Heart left ventricle (tissue), 16 donors: ENCODE data around the gene IDH2. TPM values are rescaled to one million over a fixed set of nuclear protein-coding genes. Genes with fewer than 3 reads are reported as not detected.
A peak's percentile ranks its signal among the peaks of the same experiment; 100 is the strongest.

Experiments
- ATAC-seq, 4 donors: fragments of 200-7000 bp; cut with Tn5 transposase; one replicate each; pipeline ENCODE4 v1.9.1; 2020 to 2022; ENCODE audit warnings: moderate library complexity in 4 of 4, mild to moderate bottlenecking in 3 of 4, moderate number of reproducible peaks in 1 of 4
- DNase-seq, 5 donors: peaks; one replicate each; pipeline ENCODE4 v3.0.0-alpha.2; 2020
- H3K27ac ChIP-seq, 12 donors: fragments of 200-600 bp; sonication (generic) in 4 of 12; one replicate each; pipeline versions ENCODE4 v1.5.0 to v1.8.0; 2016 to 2022; ENCODE audit warnings: mild to moderate bottlenecking in 2 of 12
- H3K27me3 ChIP-seq, 9 donors: fragments of 200-600 bp; sonication (generic) in 2 of 9; one replicate each; pipeline versions ENCODE4 v1.5.1 to v1.8.0; 2016 to 2022; ENCODE audit warnings: mild to moderate bottlenecking in 3 of 9
- H3K36me3 ChIP-seq, 9 donors: fragments of 200-600 bp; sonication (generic) in 2 of 9; one replicate each; pipeline versions ENCODE4 v1.5.0 to v1.8.0; 2018 to 2022; ENCODE audit warnings: mild to moderate bottlenecking in 2 of 9
- H3K4me1 ChIP-seq, 12 donors: fragments of 200-600 bp; sonication (generic) in 4 of 12; one replicate each; pipeline versions ENCODE4 v1.5.0 to v1.8.0; 2016 to 2022; ENCODE audit warnings: mild to moderate bottlenecking in 3 of 12
- H3K4me3 ChIP-seq, 12 donors: fragments of 200-600 bp; sonication (generic) in 4 of 12; one replicate each; pipeline versions ENCODE4 v1.5.0 to v1.8.0; 2017 to 2022; ENCODE audit warnings: mild to moderate bottlenecking in 9 of 12, moderate library complexity in 4 of 12
- H3K9me3 ChIP-seq, 12 donors: fragments of 200-600 bp; sonication (generic) in 4 of 12; one replicate each; pipeline versions ENCODE4 v1.5.0 to v1.8.0; 2016 to 2022; ENCODE audit warnings: mild to moderate bottlenecking in 1 of 12
- CTCF ChIP-seq, 12 donors: fragments of 200-600 bp; sonication (generic) in 4 of 12; IDR thresholded peaks; one replicate each; pipeline versions ENCODE4 v1.5.0 to v1.8.0; 2018 to 2022; ENCODE audit warnings: antibody characterized with exemption in 12 of 12, mild to moderate bottlenecking in 5 of 12
- POLR2A ChIP-seq, 2 donors: fragments of 450-650 bp; IDR thresholded peaks; one replicate each; pipeline ENCODE4 v1.6.1; 2017; ENCODE audit warnings: antibody characterized with exemption in 2 of 2, mild to moderate bottlenecking in 2 of 2, moderate library complexity in 2 of 2
- WGBS, 4 donors: extraction: QIAGEN DNeasy Blood & Tissue Kit in 2 of 4; methylation state at CpG; one replicate each; pipeline versions ENCODE4 v1.1.5 to v1.1.7; 2013 to 2018; 5-methylcytosine and 5-hydroxymethylcytosine counted together
- intact Hi-C, 10 donors: fragments of 100-400 bp; cut with DNase I; formaldehyde crosslinking; loops; one replicate each; pipeline versions ENCODE4 v1.11.1 to v1.14.2; 2022
- polyA plus RNA-seq, 2 donors: library from polyadenylated mRNA; stranded (reverse); fragments of 200-250 nt; gene quantifications; one replicate each; pipeline ENCODE4 v1.2.3, GENCODE V29; 2013
- total RNA-seq, 9 donors: library from RNA; depleted of rRNA in 2 of 9; stranded (reverse); fragments of >200 nt in 2 of 9; fragmentation: NEBNext Ultra II Directional in 3 of 9; extraction: Animal tissue kit (Norgen Biotek cat#: 25700) in 3 of 9; gene quantifications; one replicate each; pipeline versions ENCODE4 v1.1.0 to v1.2.4, GENCODE V29; 2016 to 2023
- donor health status: ischemic (EF 13 %, LVEDD 7.1; RV severe dilation, severe dysfunction).
- donor health status: healthy with polysubstance abuse.
- donor health status: DM: no; HTN: yes; CAD: no.
- donor health status: DM: no; HTN: no; CAD: no.
- donor health status: ischemic (EF 25% LVEDD 6.9; RV normal size, moderate dysfunction).
- donor health status: ischemic (EF 25% LVEDD 5.7; RV mildly dilated, moderate dysfunction).
- donor health status: healthy.
- donor health status: DM: yes; HTN: yes; CAD: no.
- donor health status: ischemic (EF 35%, LVEDD 5.7; RV mildly dilated, moderate dysfunction).
- donor health status: nonischemic (EF 11% LVEDD 7.7; RV severe dilation, severe dysfunction).
- donor health status: DM: yes; HTN: yes; CAD: no.
- donor health status: PGD.
- donor health status: ischemic (EF 29% LVEDD 5.4; RV normal size, mild dysfunction).
- donor health status: nonischemic (EF 23%, LVEDD 6.1; RV moderate dilation, normal function).

IDH2 gene
- total and polyA plus RNA-seq, 11 donors, result 366 to 1,258 (median 729) TPM

- H3K4me1 ChIP-seq, result peaks cover 3 to 85% (median 56%) of the 10 kb centered on the region in 12 donors
- DNase-seq (peak in 4 of 5 donors; percentile 61 to 74 (median 69)), ATAC-seq (peak in 2 of 4 donors; percentile 6 to 16)
- H3K36me3 ChIP-seq, result peaks cover 0 to 3% (median 0%) of the 10 kb centered on the region in 9 donors
- H3K9me3 ChIP-seq, result no peaks in the 10 kb centered on the region
- 56 to 65% (median 59%) methylated on average over 8 of the region's 8 CpGs for WGBS, 4 donors
- intact Hi-C loops, result loop anchor here in 2 of 10 donors (5.0 to 10.0 kb wide), 2 partner anchors 57 to 300 kb away; partner anchors contain the start of gene ZNF710 (in 1 of the 2)
- no peak overlapping the region for H3K4me3 ChIP-seq
- peak overlapping the region in 7 of 12 donors; percentile 10 to 90 (median 85) for H3K27ac ChIP-seq
- no peaks in the 10 kb centered on the region for H3K27me3 ChIP-seq
- TF ChIP-seq CTCF (IDR thresholded peaks at IDR 0.05) (no peak), POLR2A (IDR thresholded peaks at IDR 0.05) (no peak)
These were observed 40.2 kb downstream of the IDH2 start for GRCh38 chr15:90062023-90062442.

- DNase-seq (no peak), ATAC-seq (no peak)
- Histone ChIP-seq H3K27me3 (no peaks in the 10 kb centered on the region), H3K27ac (peak overlapping the region in 4 of 12 donors; percentile 35 to 90 (median 78)), H3K36me3 (no peaks in the 10 kb centered on the region), H3K4me3 (no peak overlapping the region), H3K9me3 (no peaks in the 10 kb centered on the region), H3K4me1 (peaks cover 3 to 82% (median 55%) of the 10 kb centered on the region in 12 donors)
- intact Hi-C loops, result loop anchor here in 2 of 10 donors (5.0 to 10.0 kb wide), 2 partner anchors 56 to 298 kb away; partner anchors contain the start of gene ZNF710 (in 1 of the 2)
- no peak for TF ChIP-seq POLR2A (IDR thresholded peaks at IDR 0.05)
- no peak for TF ChIP-seq CTCF (IDR thresholded peaks at IDR 0.05)
- 74 to 80% (median 77%) methylated on average over 3 of the region's 3 CpGs for WGBS, 4 donors
These were observed 41.5 kb downstream of the IDH2 start for GRCh38 chr15:90060797-90061196.

GRCh38 chr15:90059208-90059985 lies 42.9 kb downstream of the IDH2 start:
- 67 to 71% (median 68%) methylated on average over 15 to 21 of the region's 21 CpGs for WGBS, 4 donors
- Histone ChIP-seq H3K4me3 (peak overlapping the region in 1 of 12 donors; percentile 1), H3K27ac (peak overlapping the region in 11 of 12 donors; percentile 7 to 90 (median 42)), H3K27me3 (no peaks in the 10 kb centered on the region), H3K36me3 (no peaks in the 10 kb centered on the region), H3K9me3 (no peaks in the 10 kb centered on the region), H3K4me1 (peaks cover 0 to 80% (median 45%) of the 10 kb centered on the region in 12 donors)
- DNase-seq, result peak; percentile 78 to 89 (median 85)
- peak; percentile 39 to 82 (median 70) for ATAC-seq
- no peak for TF ChIP-seq POLR2A (IDR thresholded peaks at IDR 0.05)
- no peak for TF ChIP-seq CTCF (IDR thresholded peaks at IDR 0.05)
- intact Hi-C loops, result no loop called here

GRCh38 chr15:90058775-90059174 lies 43.5 kb downstream of the IDH2 start:
- no peak overlapping the region for H3K4me3 ChIP-seq
- H3K27ac ChIP-seq, result peak overlapping the region in 9 of 12 donors; percentile 7 to 90 (median 54)
- WGBS, 4 donors, result 95 to 98% (median 97%) methylated on average over 5 of the region's 5 CpGs
- no peak for TF ChIP-seq POLR2A (IDR thresholded peaks at IDR 0.05)
- no peak for TF ChIP-seq CTCF (IDR thresholded peaks at IDR 0.05)
- H3K4me1 ChIP-seq, result peaks cover 0 to 79% (median 40%) of the 10 kb centered on the region in 12 donors
- H3K36me3 ChIP-seq, result no peaks in the 10 kb centered on the region
- ATAC-seq (no peak), DNase-seq (no peak)
- no peaks in the 10 kb centered on the region for H3K9me3 ChIP-seq
- no peaks in the 10 kb centered on the region for H3K27me3 ChIP-seq
- intact Hi-C loops, result no loop called here
